HT1080 (cell line): ENCODE data around the gene CHST8. TPM values are rescaled to one million over a fixed set of nuclear protein-coding genes. Genes with fewer than 3 reads are reported as not detected.
"Not testable (repeated sequence)": the region's sequence is repeated elsewhere in the genome, so short reads cannot be mapped to it uniquely, and the experiment has no call there.

Source experiments
- DNase-seq: peaks from one replicate; pipeline ENCODE4 v3.0.0-alpha.2; 2015; ENCODE audit warnings: low read depth
- total RNA-seq: library from RNA; depleted of rRNA; stranded (reverse); fragments of >200 nt; shearing (Covaris generic); gene quantifications from 2 replicates; pipeline ENCODE4 v1.2.3, GENCODE V29; 2014

The CHST8 gene
- total RNA-seq, 1 experiment from 2014 or later, result not detected

DNA sequence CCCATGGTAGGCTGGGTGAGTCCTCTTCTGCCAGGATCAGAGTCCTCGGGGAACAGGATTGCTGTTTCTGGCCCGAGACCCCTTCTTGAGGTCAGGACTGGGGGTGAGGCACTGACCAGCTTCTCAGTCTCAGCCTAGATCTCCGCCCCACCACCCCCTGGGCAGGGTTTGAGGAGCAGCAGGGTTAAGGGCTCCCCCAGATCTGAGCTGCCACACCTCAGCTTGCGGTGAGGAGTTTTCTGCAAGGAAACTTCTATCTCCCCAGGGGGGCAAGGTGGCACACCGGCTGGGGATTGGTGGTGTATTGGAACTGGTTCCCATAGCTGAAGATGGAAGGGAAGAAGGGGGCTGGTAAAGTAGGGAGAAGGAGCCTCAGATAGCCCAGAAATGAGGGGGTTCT lies 19.5 kb downstream of the CHST8 start:
- no peak for DNase-seq

DNA sequence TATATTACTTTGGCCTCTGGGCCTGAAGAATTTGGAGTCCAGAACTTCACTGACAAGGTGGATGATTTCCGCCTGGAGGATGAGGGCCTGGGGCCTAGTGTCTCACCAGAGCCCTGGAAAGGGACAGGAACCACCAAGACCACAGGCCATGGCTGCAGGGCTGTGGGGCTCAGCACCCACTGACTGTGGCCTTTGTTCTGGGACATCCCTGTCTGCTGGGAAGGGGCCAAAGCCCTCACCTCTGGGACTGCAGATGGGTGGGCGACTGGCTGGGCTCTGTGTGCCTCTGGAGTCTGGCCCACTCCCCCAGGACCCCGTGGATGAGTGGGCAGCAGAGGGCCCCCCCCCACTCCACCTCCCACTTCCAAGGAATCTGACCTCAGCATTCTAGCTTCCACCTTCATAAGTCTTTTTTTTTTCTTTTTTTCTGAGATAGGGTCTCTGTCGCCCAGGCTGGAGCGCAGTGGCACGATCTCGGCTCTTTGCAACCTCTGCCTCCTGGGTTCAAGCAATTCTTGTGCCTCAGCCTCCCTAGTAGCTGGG lies 20.3 kb downstream of the CHST8 start:
- DNase-seq, result no peak

DNA sequence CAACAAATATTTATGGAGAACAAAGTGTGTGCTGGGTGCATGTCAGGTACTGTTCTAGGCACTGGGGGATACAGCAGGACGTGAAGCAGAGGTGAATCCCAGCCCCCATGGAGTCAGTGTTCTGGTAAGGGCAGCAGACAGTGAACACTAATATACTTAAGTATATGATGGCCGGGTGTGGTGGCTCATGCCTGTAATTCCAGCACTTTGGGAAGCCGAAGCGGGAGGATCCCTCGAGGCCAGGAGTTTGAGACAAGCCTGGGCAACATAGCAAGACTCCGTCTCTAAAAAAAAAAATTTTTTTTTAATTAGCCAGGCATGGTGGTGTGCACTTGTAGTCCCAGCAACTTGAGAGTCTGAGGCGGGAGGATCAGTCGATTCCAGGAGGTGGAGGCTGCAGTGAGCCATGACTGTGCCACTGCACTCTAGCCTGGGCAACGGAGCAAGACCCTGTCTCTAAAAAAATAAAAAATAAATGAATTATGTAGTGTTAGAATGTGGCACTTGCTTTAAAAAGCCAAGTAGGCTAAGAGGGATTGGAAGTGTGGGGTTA lies 22.6 kb downstream of the CHST8 start:
- no peak for DNase-seq

DNA sequence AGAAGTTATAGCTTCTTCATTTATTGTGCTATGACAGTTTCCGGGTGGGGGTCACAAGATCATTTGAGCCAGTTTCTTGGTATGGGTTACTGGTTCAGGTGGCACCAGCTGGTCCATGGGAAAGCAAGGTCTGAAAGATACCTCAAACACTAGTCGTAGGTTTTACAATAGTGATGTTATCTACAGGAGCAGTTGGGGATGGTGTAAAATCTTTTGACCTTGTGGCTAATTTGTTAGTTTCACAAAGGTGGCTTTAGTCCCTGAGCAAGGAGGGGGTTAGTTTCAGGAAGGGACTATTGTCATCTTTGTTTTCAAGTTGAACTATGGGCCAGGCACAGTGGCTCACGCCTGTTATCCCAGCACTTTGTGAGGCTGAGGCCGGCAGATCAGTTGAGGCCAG lies 24.6 kb downstream of the CHST8 start:
- no peak for DNase-seq

DNA sequence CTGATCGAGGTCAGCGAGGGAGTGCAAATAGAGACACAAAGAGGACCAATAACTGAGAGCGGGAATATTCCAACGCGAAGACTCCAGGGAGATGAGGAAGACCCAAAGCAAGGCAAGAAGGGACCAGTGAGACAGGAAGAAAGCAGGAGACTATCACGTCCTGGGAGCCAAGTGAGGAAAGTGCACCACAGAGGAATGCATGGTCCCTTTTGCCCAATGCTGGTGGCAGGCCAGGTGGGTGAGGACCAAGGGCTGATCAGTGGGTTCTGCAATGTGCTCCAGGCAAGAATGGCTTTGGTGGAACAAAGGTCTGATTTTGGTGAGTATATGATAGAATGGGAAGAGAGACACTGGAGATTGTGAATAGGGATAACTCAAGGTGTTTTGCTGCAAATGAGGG lies 25.4 kb downstream of the CHST8 start:
- no peak for DNase-seq

DNA sequence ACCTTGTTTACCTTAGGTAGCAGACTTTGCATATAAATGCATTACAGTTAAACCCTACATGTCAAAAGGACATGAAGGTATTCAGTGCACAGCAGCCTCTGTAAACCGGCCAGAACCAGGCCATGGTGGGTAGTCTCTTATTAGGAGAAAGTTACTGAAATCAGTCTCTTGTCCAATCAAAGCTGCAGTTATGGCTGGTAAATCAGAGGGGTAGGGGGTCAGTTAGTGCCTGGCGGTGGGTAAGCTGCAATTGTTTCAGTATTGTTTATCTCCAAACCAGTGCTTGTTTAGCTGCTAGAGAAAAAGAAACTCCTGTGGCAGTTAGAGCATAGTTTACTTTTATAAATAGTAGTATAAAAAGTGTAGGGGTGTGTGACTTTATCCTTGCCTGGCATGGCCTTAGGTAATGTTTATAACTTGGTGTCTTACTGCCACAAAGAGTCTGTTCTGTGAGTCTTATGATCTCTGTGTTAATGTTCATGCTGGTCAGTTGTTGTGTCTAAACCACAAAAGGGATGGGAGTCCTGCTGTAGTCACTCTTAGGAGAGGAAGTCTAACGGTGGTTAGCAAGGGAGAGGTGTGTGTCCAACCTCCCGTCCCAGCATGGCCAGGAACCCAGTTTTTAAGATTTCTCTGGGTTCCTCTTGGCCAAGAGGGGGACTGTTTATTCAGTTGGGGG lies 28.0 kb downstream of the CHST8 start:
- no peak for DNase-seq

DNA sequence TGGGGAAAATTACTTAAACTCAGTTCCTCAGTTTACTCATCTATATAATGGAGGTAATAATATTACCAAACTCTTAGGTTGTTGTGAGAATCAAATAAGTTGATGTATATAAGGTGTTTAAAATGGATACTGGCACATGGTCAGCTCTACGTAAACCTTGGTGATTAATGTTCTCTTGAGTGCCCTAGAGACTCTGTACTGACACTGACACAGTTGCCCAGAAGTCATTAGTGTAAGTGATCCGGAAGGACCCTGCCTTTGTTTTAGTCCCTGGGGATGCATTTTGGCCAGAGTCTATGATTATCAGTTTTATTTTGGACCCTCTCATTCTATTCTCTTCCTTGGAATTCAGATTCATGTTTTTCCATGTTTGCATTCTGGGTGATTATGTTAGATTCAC lies 31.9 kb downstream of the CHST8 start:
- no peak for DNase-seq

DNA sequence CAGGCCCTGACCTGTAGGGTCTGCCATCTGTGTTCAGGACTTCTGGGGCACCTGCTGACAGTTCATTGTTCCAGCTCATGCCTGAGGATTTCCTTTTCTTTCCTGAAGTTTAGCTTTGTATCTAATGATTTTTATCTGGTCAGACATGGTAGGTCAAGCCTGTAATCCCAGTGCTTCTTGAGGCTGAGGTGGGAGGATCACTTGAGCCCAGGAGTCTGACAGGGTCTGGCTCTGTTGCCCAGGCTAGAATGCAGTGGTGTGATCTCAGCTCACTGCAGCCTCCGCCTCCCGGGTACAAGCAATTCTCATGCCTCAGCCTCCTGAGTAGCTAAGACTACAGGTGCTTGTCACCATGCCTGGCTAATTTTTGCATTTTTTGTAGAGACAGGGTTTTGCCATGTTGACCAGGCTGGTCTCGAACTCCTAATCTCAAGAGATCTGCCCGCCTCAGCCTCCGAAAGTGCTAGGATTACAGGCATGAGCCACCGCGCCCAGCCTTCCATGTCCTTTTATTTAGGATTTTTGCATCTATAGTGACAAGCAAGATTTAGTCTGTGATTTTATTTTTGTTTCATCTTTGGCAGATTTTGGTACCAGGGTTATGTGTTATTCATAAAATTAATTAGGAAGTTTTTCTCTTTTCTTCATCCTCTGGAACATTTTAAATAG lies 33.2 kb downstream of the CHST8 start:
- DNase-seq, result no peak

DNA sequence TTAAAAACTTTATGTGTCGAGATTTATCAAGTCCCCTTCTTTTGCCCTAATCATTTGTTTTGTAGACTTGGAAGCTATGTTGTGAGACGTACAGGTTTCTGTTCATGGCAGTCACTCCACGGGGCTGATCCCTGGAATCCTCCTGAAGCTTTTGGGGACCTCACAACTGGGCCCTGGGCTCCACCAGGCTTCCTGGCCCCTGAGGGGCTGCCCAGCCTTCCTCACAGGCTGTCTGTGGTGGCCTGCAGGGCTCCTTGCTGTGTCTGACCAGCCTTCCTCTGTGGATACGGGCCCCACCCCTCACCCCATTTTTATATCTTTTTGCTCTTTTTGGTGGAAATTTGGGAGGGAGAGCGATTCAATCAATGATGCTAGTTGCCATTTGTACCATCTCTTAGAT lies 38.1 kb downstream of the CHST8 start:
- no peak for DNase-seq

DNA sequence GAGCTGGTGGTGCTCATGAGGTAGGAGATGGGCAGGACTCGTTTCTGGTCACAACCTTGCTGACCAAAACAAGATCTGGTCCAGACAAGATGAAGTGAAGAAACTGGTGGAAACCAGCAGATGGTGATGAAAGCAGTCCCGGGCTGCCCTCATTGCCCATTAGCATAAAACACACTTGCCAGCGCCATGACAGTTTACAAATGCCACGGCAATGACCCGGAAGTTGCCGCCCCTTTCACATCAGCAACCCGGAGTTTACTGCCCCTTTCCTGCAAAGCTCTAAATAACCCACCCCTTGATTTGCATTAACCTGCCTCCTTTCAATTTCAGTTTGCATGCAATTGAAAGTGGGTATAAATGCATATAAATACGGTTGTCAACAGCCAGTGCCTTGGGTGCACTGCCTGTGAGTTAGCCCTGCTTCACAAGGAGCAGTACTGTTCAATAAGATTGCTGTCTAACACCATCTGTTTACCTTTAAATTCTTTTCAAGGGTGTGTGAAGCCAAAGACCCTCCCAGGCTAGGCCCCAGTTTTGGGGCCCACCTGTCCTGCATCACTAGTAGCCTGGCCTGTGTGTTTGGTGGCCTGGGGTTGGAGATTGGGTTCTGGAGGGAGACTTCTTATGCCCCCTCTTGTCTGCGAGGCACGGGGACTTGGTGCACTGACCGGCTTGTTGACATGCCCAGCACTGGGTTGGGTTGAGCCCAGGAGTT lies 38.8 kb downstream of the CHST8 start:
- no peak for DNase-seq

DNA sequence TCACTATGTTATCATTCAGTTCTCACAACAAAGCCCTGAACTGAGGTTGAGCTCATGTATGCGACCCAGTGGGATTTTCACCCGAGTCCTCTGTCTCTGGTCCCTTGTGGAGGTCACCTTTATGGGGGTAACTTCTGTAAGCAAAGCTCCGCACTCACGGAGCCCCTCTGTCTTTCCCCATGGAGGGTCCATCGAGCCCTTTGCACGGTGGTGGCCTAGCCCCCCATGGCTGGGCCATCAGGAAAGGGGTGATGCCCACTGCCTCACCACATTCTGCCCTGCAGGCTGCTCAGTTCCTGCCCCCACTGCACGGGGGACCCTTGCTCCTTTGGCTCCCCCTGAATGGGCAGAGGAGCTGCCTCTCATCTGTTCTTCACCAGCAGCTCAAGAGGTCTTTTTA lies 39.6 kb downstream of the CHST8 start:
- no peak for DNase-seq

DNA sequence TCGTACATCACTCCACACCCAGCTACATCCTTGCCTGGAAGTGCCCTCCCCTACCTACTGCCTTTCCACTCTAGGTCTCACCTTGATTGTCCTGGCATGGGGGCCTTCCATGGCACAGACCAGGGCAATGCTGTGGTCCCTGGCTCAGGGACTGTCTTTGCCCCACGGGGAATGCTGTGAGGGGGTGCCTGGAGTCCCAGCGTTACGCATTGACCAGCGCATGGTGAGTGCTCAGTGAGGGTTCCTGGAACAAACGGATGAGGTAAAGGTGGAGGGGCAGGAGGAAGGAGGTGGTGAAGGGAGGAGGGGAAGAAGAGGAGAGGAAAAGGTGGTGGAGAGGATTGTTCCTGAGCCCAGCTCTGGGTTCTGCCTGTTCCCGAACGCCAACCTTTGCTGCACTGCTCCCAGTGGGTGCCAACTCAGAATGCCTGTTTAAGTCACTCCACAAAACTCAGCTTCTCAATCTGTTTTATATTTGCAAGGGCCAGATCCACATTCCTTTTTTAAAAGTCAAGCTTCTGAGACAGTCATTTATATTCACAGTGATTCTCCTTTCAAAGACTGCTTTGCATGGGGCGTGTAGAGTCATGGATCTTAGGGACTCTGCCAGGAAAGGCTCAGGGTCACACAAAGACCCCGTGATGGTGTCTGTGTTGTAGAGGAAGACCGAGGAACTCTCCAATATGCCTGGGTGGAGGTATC lies 40.8 kb downstream of the CHST8 start:
- no peak for DNase-seq

DNA sequence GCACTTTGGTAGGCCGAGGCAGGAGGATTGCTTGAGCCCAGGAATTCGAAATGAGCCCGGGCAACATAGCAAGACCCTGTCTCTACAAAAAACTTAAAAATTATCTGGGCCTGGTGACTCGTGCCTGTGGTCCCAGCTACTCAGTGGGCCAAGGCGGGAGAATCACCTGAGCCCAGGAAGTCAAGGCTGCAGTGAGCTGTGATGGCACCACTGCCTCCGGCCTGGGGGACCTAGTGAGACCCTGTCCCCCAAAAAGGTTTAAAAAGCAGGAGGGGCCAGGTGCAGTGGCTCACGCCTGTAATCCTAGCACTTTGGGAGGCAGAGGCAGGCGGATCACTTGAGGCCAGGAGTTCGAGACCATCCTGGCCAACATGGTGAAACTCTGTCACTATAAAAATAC lies 41.6 kb downstream of the CHST8 start:
- not testable (repeated sequence) for DNase-seq

DNA sequence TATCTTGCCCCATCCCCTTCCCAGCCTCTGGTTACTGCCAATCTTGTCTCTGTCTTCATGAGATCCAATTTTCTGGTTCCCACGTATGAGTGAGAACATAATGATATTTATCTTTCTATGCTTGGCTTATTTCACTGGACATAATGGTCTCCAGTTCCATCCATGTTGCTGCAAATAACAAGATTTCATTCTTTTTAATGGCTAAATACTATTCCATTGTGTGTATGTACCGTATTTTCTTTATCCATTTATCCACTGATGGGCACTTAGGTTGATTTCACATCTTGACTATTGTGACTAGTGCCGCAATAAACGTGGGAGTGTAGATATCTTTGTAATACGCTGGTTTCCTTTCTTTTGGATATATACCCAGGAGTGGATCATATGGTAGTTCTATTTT lies 43.0 kb downstream of the CHST8 start:
- no peak for DNase-seq

DNA sequence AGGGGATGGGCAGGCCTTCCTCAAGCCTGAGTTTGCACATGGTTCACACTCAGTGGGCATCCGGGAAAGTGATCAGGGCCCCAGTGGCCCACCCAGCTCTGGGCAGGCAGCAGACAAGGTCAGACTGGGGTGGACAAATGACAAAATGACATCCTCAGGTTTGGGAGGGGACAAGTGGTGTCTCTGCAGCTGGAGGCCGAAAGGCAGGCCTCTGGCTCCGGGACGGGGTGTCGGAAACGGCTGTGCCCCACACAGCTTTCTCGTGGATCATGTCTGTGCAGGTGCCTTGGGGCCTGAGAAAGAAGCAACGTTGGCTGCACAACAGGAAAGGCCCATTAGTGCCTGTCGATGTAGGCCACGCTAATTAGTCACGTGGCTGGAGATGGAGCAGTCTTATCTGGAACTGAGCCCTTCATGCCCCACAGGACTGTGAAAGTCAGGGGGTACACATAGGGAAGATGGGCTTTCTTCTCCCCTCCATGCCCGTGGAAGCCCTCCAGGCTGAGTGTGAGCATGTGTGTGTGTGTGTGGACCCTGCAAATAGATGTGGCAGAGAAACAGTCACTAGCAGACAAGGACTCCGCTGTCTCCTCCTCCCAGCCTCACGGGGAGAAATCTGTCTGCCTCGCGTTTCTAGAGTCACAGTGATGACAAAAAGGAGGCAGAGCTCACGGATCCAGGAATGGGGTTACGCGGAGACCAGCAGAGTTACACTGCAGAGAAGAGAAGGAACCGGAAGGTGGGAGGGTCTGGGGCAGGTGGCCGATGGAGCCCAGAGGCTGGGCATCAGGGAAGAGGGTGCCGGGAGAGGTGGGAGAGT lies 44.2 kb downstream of the CHST8 start:
- no peak for DNase-seq

DNA sequence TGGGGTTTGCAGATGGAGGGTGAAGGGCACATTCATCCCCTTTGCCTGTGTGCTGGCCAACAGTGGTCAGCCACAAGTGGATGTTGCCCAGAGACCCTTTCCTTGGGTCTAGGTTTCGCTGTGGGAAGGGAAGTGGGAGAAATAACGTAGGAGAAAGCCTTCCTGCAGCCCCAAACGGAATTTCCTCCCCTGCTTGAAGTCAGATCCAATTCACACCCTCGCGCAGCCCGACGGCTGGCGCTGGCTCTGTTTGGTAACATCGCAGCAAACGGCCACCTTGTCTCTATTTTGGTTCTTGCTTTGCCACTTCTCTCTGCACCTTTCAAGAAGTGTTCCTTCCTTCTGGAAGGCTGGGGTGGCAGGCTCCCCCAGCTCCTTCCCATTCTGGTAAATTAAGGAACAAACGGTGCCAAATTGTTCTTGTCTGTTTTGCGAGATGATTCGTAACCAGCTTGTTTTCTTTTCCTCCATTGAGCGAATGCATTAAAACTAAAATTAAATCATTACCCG lies 45.4 kb downstream of the CHST8 start:
- DNase-seq, result no peak

DNA sequence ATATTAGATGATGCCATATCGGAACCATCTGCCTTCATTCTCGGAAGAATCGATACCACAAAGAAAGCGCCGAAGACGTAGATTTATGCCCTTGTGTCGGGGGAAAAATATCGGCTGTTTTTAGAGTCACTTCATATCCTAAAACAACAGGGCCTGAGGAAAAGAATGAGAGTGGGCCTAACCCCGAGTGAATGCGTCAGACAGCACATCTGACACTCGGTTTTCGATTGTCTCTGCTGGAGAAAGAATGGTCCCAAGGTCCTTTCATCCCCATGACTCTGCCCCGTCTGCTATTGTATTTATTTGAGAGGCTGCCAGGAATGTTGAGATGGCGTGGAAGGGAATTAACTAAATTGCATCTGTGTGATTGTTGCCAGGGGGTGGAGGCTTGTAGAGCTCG lies 46.1 kb downstream of the CHST8 start:
- DNase-seq, result no peak

DNA sequence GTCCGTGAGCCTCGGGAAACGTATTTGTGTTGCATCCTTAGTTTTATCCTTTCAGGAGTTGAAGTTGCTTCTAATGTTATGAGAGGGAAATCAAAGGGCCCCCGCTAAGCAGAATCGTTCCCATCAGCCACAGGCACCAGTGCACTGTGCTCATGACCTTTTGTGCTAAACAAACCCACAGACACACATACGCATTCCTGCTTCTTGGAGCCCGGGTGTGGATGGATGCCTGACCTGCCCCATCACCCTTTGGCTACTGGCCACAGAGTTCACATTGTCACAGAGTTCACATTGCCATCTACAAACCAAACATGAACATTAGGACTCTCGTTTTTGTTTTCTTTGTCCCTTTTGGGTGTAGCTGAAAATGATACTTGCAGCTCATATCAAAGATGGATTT lies 47.2 kb downstream of the CHST8 start:
- DNase-seq, result no peak

DNA sequence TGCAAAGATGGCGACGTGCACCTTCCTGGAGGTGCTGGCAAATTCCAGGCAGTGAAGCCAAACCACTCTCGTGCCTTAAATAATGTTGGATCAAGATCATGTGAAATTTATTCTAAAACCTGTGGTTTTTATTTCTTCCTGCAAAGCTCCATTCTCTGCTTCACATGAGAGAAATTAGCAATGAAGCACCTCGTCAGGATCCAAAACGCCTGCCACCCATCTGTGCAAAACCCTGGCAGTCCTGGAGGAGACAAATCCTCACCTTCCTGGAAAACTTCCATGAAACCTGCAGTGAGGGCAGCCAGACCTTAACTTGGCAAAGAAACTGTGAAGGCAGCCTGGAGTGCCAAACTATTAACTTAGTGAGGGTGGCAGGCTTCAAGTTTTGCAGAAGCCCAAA lies 47.6 kb downstream of the CHST8 start:
- DNase-seq, result no peak

DNA sequence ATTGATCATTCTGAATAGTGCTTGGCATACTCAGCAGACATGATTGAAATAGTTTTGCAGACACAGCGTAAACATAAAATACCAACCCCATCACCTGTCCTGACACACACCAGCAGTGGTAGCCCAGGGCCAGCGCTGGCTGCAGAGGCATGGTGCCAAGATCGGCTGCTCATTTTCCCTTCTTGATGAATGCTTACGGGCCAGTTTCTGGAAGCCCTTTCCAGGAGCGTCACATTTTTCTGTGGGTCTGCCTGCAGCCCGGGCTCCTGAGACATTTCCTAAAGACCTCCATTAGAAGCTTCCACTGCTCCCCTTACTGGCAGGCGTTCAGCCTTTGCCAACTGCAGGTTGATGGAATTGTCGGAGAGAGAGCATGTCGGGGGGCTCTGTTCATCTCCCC lies 48.6 kb downstream of the CHST8 start:
- no peak for DNase-seq
